Islet of Langerhans (tissue), 1 donor: Measurements from ENCODE around the gene VSIG8.

Source experiments
- FAIRE-seq: peaks from one replicate; lab custom pipeline; 2011; peaks lifted over from hg19 to GRCh38; lab: Jason Lieb, UNC

The VSIG8 gene

DNA sequence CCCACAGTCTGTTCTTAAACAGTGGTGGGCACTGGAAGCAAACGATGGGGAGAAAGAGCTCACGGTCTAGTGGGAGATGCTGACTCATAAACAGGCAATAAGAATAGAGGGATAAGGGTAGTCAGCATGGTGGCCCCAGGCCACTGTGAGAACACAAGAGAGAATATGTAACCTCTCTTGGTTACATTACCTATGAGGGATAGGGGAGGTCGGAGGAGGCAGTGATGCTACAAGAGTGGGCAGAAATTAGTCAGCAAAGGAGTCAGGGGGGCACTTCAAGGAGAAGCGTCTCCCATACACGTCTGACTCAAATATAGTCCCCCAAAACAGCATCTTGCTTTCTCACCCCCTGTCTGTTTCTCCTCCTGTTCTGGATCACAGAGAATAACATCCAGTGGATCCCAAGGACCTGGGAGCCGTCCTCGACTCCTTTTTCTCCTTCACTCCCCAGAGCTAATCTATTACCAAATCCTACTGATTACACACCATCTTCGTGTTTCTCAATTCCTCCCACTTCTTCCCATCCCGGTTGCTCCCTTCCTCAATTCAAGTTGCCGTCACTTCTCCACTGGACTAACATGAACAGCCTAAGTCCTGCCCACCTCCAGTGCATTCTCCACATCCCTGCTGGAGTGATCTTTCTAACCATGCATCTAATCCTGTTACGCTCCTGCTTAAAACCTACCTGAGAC lies 33.7 kb downstream of the VSIG8 start:
- no peak for FAIRE-seq

DNA sequence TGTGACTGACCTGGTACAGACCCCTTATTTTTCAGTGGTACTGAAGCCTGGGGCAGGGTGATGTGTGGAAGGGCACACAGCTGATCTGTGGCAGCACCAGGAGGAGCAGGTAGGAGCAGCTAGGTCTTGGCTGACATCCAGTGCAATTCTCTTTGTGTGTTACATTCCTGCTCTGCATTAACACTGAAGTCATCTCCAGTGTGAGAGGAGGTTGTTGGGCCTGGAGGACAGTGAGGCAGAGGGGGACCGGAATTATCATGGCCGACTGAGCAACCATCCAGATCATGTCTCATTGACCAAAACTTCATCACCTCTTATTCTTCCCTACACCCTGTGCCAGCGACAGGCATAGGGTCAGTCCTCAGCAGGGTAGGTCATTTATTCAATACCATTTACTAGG lies 34.3 kb downstream of the VSIG8 start:
- FAIRE-seq, result no peak

DNA sequence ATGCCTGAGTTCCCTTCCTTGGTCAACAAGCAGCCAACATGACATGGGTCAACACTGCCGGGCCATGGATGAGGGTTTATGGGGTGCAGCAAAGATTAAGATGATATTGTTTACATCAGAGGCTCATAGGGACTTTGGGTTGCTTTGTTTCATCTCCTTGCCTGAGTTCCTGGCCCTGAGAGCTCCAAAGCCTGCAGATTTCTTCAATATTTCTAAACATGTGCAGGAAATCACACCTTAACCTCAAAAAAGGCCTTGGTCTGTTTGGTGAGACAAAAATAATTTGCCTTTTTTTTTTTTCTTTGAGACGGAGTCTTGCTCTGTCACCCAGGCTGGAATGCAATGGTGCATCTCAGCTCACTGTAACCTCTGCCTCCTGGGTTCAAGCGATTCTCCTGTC lies 34.9 kb downstream of the VSIG8 start:
- no peak for FAIRE-seq

DNA sequence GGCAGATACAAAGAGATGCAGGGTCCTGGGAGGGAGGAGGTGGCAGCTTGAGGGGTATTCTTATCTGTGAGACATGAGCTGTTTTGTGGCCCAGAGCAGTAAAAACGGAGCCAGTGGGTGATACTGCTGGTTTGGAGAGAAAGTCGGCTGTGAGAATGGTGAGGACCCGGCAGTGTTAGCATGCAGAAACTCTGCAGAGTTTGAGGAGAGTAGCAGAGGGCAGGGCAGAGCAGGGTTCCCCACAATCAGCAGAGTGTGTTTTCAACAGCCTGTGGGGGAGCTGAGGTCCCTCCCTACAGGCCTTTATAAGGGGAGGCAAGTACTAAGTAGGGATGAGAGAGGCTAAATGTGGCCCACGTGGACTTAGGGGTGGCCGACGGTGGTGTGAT lies 35.4 kb downstream of the VSIG8 start:
- FAIRE-seq, result no peak

DNA sequence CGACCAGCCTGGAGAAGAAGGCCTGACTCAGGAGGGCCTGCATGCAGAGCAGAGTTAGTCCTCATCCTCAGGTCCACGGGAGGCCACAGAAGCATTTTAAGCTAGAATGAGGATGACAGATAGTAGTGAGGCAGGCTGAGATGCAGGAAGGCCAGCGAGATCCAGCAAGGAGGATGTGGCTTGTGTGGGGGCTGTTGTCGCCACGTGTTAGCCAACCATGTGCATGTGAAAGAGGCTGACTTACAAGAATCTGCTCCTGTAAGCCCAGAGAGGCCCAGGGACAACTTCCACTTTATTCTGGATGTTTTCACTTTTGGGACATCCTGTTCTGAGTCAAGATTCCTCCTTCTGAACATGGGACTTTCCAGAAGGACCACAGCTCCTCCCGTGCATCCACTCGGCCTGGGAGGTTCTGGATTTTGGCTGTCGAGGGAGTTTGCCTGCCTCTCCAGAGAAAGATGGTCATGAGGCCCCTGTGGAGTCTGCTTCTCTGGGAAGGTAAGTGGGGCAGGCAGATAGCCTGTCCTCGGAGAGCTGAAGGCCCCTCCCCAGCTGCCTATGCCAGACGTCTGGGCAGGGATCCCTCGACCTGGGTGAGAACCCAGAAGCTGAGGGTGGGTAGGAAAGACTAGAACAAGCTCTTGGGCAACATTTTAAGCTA lies 35.9 kb downstream of the VSIG8 start, which contains the start of gene SLAMF8:
Gene SLAMF8 (plus strand): TSS at position 433 of the 661 bp plus-strand sequence. CDS start 26 bp downstream, at position 459.
- no peak for FAIRE-seq

DNA sequence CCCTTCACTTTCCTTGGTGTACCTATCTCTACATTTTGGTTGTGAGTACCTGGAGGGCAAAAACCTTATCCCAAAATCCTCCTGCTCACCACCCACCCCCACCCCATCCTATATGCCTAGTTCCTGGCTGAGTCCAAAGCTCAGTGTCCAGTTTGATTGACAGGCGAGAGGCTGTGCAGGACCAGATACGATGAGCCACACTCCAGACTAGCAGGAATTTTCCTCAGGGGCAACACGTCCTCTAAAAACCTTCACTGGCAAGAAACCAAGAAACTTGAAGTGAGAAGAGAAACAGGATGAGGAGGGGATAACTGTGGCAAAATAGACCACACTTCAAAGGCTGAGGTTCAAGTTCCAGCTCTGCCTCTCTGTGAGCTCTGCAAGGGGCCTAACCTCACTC lies 36.9 kb downstream of the VSIG8 start:
- no peak for FAIRE-seq

DNA sequence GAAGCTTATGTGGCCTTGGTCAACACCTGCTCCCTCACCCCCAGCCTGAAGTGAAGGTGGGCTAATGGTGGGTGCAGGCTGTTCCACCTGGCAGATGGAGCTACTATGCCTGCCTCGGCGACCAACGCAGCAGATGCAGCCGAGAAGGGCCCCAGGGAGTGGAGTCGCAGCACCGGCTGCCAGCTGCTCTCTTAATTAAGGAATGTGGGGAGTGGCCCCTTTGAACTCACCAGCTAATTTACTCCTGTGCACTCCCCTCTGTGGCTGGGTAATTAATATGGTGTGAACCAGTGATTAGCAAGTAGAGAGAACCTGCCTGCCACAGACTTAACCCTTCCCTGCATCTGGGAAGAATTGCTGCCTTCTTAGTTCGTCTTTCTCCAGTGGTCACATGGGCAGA lies 39.1 kb downstream of the VSIG8 start:
- no peak for FAIRE-seq

DNA sequence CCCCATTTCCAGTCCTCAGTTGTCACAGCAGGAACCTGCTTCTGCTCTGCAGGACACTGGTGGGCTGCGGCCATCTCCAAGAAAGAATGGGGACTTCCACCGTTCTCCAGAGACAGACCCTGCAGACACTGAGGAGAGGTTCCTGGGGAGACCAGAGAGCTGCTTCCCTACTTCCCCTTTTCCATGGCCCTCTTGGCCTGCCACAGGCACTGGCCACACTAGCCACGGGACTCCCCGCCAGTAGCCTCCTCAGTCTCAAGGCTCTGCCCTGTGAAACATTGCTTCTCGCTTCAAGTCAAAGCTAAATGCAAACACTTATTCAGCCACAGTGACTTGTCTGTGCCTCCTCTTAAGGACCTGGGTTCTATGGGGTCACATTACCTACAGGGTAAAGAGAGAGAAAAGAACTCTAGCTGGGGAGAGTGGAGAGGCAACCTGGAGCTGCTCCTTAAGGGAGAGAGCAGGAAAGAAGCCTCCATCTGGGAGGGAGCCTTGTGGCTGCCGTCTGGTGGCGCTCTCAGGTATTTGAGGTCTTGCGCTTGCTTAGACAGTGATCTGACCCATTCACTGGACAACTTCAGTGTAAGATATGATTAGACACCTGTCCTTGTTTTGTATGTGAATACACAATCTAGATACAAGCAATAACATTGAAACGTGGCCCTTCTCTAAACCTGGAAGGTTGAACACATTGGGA lies 41.1 kb downstream of the VSIG8 start:
- FAIRE-seq, result no peak

DNA sequence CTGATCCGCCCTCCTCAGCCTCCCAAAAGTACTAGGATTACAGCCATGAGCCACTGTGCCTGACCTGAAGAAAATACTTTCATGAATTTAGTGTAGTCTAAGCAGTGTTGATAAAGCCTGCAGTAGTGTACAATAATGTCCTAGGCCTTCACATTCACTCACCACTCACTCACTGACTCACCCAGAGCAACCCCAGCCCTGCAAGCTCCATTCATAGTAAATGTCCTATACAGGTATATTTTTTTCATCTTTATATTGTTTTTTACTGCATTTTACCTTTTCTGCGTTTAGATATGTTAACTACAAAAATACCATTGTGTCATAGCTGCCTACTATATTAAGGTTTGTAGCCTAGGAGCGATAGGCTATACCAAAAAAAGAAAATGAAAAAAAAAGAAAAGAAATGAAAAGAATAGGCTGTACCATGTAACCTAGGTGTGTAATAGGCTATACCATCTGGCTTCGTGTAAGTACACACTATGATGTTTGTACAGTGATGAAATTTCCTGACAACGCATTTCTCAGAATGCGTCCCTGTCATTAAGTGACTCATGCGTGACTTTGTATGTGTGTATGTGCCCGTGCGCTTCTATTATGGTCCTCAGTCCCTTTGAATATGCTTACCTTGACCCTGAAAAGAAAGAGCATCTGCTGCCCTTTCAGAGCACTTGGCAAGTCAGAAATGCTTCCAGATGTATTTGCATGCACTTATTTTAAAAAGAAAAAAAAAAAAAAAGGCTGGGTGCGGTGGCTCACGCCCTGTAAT lies 45.0 kb downstream of the VSIG8 start:
- FAIRE-seq, result peak; percentile 100

DNA sequence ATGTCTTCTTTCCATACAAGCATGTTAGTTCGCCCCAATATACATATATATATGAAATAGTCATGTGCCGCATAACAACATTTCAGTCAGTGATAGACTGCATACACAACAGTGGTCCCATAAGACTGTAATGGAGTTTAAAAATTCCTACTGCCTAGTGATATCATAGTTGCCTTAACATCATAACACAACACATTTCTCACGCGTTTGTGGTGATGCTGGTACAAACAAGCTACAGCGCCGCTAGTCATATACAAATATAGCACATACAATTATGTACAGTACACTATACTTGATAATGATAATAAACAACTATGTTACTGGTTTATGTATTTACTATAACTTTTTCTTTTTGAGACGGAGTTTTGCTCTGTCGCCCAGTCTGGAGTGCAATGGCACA lies 46.5 kb downstream of the VSIG8 start:
- no peak for FAIRE-seq

DNA sequence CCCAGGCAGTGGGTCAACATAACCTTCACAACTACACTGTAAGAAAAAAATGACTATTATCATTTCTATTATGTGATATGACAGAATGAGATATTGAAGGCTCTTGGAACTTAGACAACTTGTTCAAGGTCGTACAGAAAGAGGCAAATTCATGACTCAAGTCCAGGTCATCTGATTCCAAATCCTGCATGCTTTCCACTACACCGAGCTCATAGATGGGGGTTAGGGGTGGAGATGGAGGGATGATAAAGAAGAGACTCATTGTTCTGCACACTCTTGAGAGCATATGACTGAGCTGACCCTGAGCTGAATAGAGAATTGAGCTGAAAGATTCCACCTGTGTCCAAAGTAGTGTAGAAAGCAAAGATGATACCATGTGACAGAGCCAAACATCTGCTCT lies 57.5 kb downstream of the VSIG8 start:
- no peak for FAIRE-seq
